Fibroblast of skin of right biceps (primary cell): ENCODE data around the gene C7orf25.

ENCODE experiments used
- DNase-seq: peaks from one replicate; pipeline ENCODE4 v3.0.0-alpha.2; 2013

C7orf25 gene

GRCh38 chr7:42876182-42877068, 35.4 kb downstream of the C7orf25 start:
- DNase-seq, result peak; percentile 60

GRCh38 chr7:42869131-42870020, 42.5 kb downstream of the C7orf25 start:
- DNase-seq, result peak; percentile 31

- DNase-seq, result no peak
Observed at GRCh38 chr7:42868480-42868879, 43.4 kb downstream of the C7orf25 start.
